ENCODE results near the gene AQP9.

DNA sequence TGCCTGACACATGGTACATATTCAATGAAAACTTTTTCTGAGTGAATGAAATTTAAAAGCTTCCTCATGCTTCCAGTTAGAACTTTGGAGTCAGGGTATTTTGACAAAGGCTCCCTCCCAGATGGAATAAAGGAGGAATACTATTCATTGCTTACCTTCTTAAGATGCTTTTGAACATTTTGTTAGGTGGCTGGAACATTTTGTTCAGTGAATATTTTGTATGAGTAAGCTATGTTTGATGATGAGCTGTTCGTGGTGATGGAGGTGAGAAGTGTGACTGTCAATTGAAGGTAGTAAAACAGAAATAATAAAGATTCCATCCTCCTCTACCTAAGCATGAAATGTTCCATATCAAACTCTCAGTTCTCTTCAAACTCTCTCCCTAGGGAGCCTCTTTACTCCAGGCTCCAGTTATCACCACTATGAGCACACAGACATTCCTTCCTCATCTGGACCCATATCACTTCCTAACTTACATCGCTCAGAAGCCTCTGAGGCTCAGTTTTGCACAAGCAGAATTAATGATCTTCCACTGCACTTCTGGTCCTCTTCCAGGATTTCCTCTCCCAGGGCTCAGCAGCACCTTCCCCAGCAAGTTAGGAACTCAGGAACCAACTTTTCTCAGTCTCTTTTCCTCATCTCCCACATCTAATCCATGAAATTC is 2.5 kb upstream of the AQP9 start:
- TF ChIP-seq, protein P1, sequence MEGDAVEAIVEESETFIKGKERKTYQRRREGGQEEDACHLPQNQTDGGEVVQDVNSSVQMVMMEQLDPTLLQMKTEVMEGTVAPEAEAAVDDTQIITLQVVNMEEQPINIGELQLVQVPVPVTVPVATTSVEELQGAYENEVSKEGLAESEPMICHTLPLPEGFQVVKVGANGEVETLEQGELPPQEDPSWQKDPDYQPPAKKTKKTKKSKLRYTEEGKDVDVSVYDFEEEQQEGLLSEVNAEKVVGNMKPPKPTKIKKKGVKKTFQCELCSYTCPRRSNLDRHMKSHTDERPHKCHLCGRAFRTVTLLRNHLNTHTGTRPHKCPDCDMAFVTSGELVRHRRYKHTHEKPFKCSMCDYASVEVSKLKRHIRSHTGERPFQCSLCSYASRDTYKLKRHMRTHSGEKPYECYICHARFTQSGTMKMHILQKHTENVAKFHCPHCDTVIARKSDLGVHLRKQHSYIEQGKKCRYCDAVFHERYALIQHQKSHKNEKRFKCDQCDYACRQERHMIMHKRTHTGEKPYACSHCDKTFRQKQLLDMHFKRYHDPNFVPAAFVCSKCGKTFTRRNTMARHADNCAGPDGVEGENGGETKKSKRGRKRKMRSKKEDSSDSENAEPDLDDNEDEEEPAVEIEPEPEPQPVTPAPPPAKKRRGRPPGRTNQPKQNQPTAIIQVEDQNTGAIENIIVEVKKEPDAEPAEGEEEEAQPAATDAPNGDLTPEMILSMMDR (IDR thresholded peaks at IDR 0.05; ENCODE audit: insufficient read depth, low read length): no peak
- TF ChIP-seq, protein P2, sequence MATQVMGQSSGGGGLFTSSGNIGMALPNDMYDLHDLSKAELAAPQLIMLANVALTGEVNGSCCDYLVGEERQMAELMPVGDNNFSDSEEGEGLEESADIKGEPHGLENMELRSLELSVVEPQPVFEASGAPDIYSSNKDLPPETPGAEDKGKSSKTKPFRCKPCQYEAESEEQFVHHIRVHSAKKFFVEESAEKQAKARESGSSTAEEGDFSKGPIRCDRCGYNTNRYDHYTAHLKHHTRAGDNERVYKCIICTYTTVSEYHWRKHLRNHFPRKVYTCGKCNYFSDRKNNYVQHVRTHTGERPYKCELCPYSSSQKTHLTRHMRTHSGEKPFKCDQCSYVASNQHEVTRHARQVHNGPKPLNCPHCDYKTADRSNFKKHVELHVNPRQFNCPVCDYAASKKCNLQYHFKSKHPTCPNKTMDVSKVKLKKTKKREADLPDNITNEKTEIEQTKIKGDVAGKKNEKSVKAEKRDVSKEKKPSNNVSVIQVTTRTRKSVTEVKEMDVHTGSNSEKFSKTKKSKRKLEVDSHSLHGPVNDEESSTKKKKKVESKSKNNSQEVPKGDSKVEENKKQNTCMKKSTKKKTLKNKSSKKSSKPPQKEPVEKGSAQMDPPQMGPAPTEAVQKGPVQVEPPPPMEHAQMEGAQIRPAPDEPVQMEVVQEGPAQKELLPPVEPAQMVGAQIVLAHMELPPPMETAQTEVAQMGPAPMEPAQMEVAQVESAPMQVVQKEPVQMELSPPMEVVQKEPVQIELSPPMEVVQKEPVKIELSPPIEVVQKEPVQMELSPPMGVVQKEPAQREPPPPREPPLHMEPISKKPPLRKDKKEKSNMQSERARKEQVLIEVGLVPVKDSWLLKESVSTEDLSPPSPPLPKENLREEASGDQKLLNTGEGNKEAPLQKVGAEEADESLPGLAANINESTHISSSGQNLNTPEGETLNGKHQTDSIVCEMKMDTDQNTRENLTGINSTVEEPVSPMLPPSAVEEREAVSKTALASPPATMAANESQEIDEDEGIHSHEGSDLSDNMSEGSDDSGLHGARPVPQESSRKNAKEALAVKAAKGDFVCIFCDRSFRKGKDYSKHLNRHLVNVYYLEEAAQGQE (IDR thresholded peaks at IDR 0.05; ENCODE audit: insufficient replicate concordance, low read depth): no peak
